Astrocyte of the hippocampus (primary cell): ENCODE data around the gene TGFBR3.
"Not testable (repeated sequence)": the region's sequence is repeated elsewhere in the genome, so short reads cannot be mapped to it uniquely, and the experiment has no call there.

Experiments used
- DNase-seq: peaks from one replicate; pipeline ENCODE4 v3.0.0; 2011; ENCODE audit warnings: low read depth, low spot score

TGFBR3 gene

GRCh38 chr1:91884459-91885212 is 1.3 kb downstream of the TGFBR3 start:
- DNase-seq, result peak; percentile 40

DNA sequence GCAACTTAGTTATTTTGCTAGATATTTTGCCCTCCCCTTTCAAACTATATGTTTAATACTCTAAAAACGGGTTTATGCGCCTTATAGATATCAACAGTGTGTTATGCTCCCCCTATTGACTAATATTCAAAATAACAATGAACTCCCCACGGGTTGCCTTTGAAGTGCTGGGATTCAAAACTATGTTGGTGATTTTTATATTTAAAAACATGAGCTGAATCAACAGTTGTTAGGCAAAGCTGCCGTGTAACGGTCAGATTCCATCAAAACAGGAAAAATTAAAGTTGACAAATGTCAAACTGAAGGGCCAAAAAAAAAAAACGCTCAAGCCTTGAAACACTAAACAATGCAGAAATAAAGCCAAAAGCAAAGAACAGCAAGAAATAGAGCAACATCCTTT is 2.5 kb downstream of the TGFBR3 start:
- DNase-seq, result no peak

- DNase-seq, result no peak
Observed at GRCh38 chr1:91881280-91881679, 4.7 kb downstream of the TGFBR3 start.

DNA sequence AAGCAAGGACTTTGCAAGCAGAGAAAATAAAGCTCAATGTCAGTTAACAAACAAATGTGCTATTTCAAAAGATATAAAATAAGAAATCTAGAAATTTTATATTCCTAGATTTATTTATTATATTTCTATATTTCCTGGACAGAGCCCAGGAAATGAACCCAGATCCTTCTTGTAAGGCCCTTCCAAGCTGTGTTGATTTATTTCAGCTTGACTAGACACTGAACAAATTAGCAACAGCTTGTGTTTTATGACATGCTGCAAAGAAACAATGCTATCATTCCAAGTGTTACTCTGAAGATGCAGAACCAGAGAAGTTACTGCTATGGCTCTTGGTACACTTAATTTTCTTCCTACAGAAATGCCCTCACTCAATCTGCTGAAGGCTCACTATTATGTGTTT is 6.2 kb downstream of the TGFBR3 start:
- DNase-seq, result no peak

DNA sequence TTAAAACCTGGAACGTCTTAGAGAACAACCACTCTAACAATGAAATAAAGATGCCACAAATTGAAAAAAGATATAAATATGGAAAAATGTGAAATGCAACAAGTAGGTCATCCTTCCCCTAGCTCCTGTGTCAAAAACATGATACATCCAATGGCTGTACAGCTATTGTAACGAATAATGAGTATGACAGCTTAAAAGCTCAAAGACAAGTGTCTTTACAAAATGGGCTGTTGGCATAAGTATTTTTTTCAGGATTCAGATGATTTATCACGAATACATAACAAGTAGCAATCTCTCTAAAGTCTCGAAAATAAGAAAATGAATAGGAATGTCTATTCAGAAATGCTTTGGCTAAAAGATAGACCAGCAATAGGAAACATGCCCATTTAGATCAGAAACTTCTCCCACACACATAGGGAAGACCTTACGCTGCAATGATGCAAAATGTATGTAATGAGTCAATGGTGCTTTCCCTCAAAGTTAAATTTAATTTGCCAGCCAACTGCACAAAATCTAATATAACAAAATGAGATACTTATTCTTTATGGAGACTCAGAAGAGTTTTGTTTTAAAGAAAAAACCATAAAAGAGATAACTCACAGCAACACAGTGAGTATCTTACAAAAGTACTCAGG is 8.3 kb downstream of the TGFBR3 start:
- DNase-seq, result no peak

- DNase-seq, result no peak
Observed at GRCh38 chr1:91876781-91877573, 9.0 kb downstream of the TGFBR3 start.

DNA sequence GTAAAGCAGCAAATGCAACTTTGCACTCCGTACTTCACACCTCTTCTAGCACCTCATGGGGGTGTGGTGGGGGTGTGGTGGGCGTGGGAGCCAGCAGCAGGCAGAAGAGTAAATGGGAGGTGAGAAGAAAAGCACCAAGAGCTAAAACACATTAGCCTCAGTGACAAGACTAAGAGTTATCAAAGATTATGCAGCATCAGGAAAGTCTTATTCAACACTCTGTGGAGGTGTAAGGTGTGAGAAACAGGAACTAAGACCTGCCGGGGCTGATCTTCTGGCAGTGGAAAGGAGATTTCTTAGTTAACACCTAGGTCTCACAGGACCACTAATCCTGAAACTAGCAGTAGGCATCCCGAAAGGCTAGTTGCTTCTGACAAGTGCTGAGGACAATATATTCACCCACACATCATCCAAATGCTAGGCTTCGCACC is 9.9 kb downstream of the TGFBR3 start:
- DNase-seq, result no peak

- DNase-seq, result no peak
Observed at GRCh38 chr1:91874167-91874566, 11.8 kb downstream of the TGFBR3 start.

DNA sequence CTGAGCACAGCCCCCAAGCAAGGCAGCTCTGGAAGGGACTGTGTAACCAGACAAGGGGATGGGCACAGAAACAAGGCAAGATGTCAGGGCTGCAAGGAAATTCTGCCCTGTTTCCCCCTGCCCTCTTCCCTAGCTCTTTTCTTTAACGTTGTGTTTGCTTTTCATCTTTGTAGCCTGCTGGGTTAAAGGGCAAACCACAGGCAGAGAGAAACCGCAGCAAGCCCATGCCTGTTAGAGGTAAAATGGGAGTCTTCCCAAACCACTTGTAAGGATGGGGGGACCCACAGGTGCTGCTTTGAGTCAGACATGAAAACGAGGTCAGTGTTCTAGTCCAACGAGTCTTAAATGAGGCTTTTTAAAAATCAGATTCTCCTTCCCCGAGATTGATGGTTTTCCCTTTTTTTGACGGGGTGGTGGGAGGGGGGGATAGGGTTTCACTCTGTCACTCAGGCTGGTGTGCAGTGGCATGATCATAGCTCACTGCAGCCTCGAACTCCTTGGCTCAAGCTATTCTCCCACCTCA is 13.3 kb downstream of the TGFBR3 start:
- no peak for DNase-seq

DNA sequence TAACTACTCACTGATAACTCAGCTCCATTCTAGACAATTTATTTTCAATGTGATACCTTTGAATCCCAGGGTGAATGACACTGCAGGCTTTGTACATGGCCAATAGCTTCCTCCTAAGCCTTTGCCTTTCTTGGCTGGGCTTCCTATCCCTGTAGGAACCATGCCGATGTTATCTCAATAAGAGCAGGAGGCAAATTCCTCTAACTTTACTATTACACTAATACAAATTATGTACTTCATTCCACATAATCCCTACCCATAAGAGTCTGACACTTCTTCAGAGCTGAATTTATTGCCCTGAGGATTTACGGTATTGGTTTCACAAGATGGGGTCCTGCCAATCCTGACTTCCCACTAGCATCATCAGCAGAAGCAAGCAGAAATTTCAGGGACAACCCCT is 14.0 kb downstream of the TGFBR3 start:
- no peak for DNase-seq

DNA sequence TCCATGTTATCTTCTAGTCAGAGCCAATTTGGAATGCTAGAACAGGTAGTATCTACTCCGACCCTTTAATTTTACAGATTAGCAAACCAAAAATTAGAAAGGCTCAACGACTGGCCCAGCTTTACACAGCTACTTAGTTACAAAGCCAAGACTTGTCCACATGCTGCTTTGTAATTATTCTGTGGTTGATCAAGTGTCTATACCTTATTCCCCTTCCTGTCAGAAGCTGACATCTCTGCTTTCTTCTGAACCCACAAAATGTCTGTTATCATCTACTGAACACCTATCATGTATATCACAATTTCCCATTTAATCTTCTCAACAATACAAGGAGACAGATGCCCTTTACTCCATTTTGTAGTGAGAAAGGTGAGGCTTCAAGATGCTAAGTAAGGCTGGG is 15.6 kb downstream of the TGFBR3 start:
- DNase-seq, result no peak

DNA sequence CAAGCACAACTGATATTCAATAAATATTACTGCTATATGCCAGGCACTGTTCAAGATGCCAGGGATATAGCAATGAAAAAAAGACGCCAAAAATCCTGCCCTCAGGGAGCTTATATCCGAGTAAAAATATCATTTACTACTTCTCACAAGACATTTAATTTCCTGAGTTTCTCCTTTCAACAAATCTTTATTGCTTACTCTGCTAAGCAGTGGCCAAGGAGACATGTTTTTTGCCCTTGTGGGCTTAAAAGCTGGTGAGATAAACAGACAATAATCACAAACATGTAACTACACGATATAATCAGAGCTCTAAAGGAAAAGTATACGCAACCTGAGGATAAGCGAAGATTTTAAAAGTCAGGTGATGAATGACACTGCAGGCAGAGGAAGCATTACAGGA is 19.5 kb downstream of the TGFBR3 start:
- no peak for DNase-seq

GRCh38 chr1:91864017-91864700 is 21.8 kb downstream of the TGFBR3 start:
- DNase-seq, result peak; percentile 39

DNA sequence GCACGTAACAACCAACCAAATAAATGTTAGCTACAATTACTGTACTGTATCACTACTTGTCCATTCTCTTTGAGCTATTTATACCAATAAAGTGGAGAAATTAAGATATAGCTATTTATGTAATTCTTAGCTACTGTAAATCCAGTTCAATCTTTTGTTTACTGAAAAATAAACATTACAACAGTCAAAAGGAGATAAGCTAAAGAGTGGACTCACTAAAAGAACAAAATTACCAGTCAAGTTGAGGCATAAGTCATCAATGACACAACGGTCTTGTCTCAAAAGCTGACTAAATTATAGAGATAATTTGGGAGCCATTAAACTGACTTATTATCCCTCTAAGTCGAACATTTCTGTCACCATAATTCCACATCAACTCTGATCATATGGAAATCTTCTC is 22.5 kb downstream of the TGFBR3 start:
- no peak for DNase-seq

DNA sequence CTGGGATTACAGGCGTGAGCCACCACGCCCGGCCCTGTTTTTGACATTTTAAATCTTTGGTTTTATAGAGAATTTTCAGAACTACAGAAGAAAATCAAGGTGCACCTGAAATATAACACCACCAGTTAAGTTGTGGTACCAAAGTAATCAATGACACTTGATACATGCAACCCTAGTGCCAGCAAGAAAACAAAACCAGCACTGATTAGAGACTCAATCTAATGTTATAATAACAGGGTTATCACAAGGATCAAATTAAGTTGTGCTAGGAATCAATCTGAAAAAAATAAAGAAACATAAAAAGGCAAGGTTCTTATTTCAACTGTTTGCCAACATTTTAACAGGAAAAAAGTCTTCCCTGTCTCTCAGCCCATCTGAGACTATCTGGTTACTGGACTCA is 23.8 kb downstream of the TGFBR3 start:
- no peak for DNase-seq

DNA sequence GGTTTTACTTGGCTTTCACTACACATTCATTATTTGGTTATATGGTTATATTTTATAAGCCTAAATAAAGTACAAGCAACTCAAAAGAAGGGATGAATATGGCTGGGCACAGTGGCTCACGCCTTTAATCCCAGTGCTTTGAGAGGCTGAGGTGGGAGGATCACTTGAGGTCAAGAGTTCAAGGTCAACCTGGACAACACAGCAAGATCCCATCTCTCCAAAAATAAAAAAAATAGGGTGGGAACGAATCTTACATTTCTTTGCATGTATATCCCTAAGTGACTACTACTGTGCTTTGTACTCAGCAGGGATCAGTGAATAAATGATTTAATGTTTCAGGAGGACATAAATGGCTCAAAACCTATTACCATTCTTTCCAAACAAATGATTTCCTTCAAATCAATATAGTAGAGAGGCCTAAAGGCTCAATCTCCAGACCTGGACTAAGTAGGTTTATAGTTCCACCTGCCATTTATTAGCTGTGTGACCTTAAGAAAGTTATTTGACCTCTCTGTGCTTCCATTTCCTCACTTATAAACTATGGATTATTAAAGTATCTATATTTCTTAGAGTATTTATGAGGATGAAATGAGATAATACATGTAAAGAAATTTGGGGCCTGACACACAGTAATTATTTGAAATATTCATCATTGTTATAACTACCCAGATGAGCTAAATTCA is 28.3 kb downstream of the TGFBR3 start:
- no peak for DNase-seq

- DNase-seq, result peak; percentile 34
Observed at GRCh38 chr1:91856996-91857395, 29.0 kb downstream of the TGFBR3 start.

DNA sequence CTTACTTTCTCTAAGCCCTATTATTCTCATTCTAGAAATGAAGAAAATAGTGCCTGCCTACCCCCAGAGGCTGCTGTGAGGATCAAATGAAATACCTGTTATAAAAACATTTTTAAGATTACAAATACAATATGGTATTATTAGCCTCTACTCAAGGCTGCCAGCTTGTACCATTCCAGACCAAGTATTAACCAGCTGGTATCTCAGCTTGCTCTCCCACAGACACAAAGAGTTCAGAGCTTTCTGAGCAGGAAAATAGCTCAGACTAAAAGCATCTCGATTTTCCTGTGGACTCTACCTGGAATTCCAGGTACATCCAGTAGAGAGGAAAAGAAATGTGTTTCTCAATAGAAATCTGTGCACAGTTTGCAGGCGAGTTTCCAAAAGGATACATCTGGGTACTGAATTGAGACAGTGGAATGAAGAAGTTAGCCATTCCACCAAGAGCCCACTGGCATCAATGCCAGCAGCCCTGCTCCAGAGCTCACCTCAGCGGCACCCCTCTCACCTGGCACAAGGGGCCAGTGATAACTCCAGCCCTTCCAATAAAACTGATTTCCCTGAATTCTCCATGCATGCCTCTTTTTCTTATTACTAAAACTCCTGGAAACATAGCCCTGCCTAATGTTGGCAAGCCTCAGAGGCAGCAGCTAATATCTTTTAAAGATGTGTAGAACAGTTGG is 31.0 kb downstream of the TGFBR3 start:
- DNase-seq, result no peak

DNA sequence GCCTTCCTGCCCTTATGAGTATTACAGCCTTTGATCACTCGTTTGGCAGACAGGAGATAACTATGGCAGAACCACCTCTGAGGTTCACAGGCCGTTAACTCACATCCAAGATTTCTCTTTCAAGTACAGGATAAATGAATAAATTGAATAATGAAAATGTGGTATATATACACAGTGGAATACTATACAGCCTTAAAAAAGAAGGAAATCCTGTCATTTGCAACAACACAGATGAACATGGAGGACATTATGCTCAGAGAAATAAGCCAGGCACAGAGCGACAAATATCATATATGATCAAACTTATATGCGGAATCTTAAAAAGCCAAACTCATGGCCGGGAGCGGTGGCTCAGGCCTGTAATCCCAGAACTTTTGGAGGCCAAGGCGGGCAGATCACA is 32.6 kb downstream of the TGFBR3 start:
- DNase-seq, result no peak

DNA sequence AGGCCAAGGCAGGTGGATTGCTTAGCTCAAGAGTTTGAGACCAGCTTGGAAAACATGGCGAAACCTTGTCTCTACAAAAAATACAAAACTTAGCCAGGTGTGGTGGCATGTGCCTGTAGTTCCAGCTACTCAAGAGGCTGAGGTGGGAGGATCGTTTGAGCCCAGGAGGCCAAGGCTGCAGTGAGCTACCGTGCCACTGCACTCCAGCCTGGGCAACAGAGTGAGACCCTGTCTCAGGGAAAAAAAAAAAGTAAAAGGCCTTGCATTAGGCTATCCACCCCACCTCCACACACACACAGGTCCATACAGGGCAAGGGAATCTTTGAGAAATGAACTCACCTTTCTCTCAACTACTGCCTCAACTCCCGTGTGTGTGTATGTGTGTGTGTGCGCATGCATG is 33.9 kb downstream of the TGFBR3 start:
- not testable (repeated sequence) for DNase-seq
